ENCODE measurements around the gene MATCAP1. TPM values are rescaled to one million over a fixed set of nuclear protein-coding genes. Genes with fewer than 3 reads are reported as not detected.
A peak's percentile ranks its signal among the peaks of the same experiment; 100 is the strongest.

The MATCAP1 gene
- total and polyA plus RNA-seq, 2 of the 13 experiments (the other 11 are each of a cell fraction or from before 2014, with no cell fraction given): 11.2 to 24.5 TPM

DNA sequence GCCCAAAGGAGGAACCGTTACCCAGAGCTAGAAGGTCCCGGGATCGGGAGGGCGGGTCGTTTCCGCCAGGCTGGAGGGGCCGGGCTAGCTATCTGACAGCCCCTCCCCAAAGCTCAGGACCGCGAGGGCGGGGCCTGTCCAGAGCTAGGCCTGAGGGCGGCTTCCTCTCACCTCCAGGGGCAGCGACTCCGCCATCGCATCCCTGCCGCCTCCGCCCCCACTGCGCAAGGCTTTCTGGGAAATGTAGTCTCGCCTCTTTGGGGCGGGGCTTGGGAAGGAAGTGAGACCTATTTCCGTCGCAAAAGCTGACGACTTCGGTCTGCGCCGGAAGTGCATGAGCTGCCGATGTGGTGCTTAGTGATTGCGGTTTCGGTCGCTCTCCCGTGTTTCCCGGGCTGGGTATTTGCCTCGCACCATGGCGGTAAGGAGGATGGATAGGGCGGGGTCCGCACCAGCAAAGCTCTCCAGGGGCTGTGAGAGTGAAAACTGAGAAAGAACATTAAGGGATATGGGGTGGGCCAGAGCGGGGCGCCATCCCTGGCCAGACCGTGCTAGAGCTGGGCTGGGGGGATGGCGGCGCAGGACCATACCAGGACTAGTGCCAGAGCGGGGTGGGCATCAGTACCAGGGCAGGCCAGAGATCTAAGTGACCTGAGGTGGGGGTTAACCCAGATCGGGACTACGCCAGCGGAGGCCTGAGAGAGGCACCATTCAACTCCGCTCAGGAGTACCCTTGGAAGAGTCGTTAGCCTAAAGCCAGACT, 43.2 kb upstream of the MATCAP1 start, which contains the start of gene TMEM208 (continued):
- TF ChIP-seq ZNF362 (CRISPR knock-in tag; IDR thresholded peaks at IDR 0.05; ENCODE audit: borderline replicate concordance) (peak; percentile 31; the same call in 1 of the 2 replicates), ZNF484 (CRISPR knock-in tag; IDR thresholded peaks at IDR 0.05; ENCODE audit: borderline replicate concordance, low read depth) (no peak), RAD51 (IDR thresholded peaks at IDR 0.05; ENCODE audit: borderline replicate concordance) (no peak), IRF9 (CRISPR knock-in tag; IDR thresholded peaks at IDR 0.05; ENCODE audit: borderline replicate concordance) (peak; percentile 79; the same call in 1 of the 2 replicates), HMG20A (CRISPR knock-in tag; IDR thresholded peaks at IDR 0.05; ENCODE audit: borderline replicate concordance) (no peak), IRF1 (CRISPR knock-in tag; IDR thresholded peaks at IDR 0.05; ENCODE audit: low read depth) (no peak), JDP2 (CRISPR knock-in tag; IDR thresholded peaks at IDR 0.05; ENCODE audit: borderline replicate concordance) (no peak), SMYD3 (CRISPR knock-in tag; IDR thresholded peaks at IDR 0.05) (no peak; the same call in 1 of the 2 replicates), ZBTB21 (CRISPR knock-in tag; IDR thresholded peaks at IDR 0.05) (peak; percentile 55), E2F2 (CRISPR knock-in tag; IDR thresholded peaks at IDR 0.05; ENCODE audit: borderline replicate concordance) (peak; percentile 88; the same call in 1 of the 2 replicates), ZMYM3 (CRISPR knock-in tag; IDR thresholded peaks at IDR 0.05) (no peak), CEBPB (IDR thresholded peaks at IDR 0.05; ENCODE audit: borderline replicate concordance, low read depth, low read length) (0 out of 2 replicates have a peak, but pooled peaks have one; percentile 0), ZEB1 (IDR thresholded peaks at IDR 0.05; ENCODE audit: insufficient replicate concordance, low read depth) (no peak), SP4 (CRISPR knock-in tag; IDR thresholded peaks at IDR 0.05) (peak; percentile 100), HES4 (CRISPR knock-in tag; IDR thresholded peaks at IDR 0.05; ENCODE audit: borderline replicate concordance) (peak; percentile 27), ERF (CRISPR knock-in tag; IDR thresholded peaks at IDR 0.05) (peak; percentile 99), POLR2AphosphoS2 (IDR thresholded peaks at IDR 0.05; ENCODE audit: low read depth, low read length) (0 out of 2 replicates have a peak, but pooled peaks have one; percentile 63), SAP130 (CRISPR knock-in tag; IDR thresholded peaks at IDR 0.05; ENCODE audit: low read depth) (peak; percentile 100), ZSCAN21 (CRISPR knock-in tag; IDR thresholded peaks at IDR 0.05; ENCODE audit: borderline replicate concordance) (peak; percentile 69), ZNF382 (CRISPR knock-in tag; IDR thresholded peaks at IDR 0.05; ENCODE audit: borderline replicate concordance) (no peak)
- TF ChIP-seq, protein P1, sequence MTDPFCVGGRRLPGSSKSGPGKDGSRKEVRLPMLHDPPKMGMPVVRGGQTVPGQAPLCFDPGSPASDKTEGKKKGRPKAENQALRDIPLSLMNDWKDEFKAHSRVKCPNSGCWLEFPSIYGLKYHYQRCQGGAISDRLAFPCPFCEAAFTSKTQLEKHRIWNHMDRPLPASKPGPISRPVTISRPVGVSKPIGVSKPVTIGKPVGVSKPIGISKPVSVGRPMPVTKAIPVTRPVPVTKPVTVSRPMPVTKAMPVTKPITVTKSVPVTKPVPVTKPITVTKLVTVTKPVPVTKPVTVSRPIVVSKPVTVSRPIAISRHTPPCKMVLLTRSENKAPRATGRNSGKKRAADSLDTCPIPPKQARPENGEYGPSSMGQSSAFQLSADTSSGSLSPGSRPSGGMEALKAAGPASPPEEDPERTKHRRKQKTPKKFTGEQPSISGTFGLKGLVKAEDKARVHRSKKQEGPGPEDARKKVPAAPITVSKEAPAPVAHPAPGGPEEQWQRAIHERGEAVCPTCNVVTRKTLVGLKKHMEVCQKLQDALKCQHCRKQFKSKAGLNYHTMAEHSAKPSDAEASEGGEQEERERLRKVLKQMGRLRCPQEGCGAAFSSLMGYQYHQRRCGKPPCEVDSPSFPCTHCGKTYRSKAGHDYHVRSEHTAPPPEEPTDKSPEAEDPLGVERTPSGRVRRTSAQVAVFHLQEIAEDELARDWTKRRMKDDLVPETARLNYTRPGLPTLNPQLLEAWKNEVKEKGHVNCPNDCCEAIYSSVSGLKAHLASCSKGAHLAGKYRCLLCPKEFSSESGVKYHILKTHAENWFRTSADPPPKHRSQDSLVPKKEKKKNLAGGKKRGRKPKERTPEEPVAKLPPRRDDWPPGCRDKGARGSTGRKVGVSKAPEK (CRISPR knock-in tag; IDR thresholded peaks at IDR 0.05; ENCODE audit: borderline replicate concordance): no peak

Measured in HepG2 (cell line).